Activated naive CD8-positive, alpha-beta T cell treated with anti-CD3 and anti-CD28 coated beads for 36 hours (primary cell): Measurements from ENCODE around the gene PRSS57. TPM values are rescaled to one million over a fixed set of nuclear protein-coding genes. Genes with fewer than 3 reads are reported as not detected.

Source experiments
- DNase-seq: peaks from one replicate; pipeline ENCODE4 v3.0.0; 2021
- H3K27ac Mint-ChIP-seq: one replicate; pipeline ENCODE4 v1.8.0; 2022; ENCODE audit warnings: mild to moderate bottlenecking, moderate library complexity, mixed read lengths
- H3K27me3 Mint-ChIP-seq: one replicate; pipeline ENCODE4 v1.8.0; 2022; ENCODE audit warnings: mild to moderate bottlenecking, mixed read lengths
- H3K36me3 Mint-ChIP-seq: one replicate; pipeline ENCODE4 v1.8.0; 2021; ENCODE audit warnings: mild to moderate bottlenecking, mixed read lengths
- H3K4me1 Mint-ChIP-seq: one replicate; pipeline ENCODE4 v1.8.0; 2021; ENCODE audit warnings: mixed read lengths
- H3K4me3 Mint-ChIP-seq: one replicate; pipeline ENCODE4 v1.8.0; 2022; ENCODE audit warnings: mild to moderate bottlenecking, moderate library complexity, mixed read lengths
- H3K9me3 Mint-ChIP-seq: one replicate; pipeline ENCODE4 v1.8.0; 2022; ENCODE audit warnings: mixed read lengths
- total RNA-seq, 2 experiments: library from RNA; stranded (reverse); gene quantifications; one replicate each; pipeline ENCODE4 v1.2.3, GENCODE V29; 2021

PRSS57 gene
- total RNA-seq, 2 experiments from 2014 or later = not detected

GRCh38 chr19:658059-658839 is 37.0 kb downstream of the PRSS57 start:
- H3K36me3 Mint-ChIP-seq = peaks cover 28% of the 10 kb centered on the region
- H3K27me3 Mint-ChIP-seq = no peaks in the 10 kb centered on the region
- peak overlapping the region; percentile 18 for H3K4me3 Mint-ChIP-seq
- no peak for DNase-seq
- H3K27ac Mint-ChIP-seq = no peak overlapping the region
- H3K4me1 Mint-ChIP-seq = peaks cover 28% of the 10 kb centered on the region
- no peaks in the 10 kb centered on the region for H3K9me3 Mint-ChIP-seq

GRCh38 chr19:657611-658010 is 37.6 kb downstream of the PRSS57 start:
- H3K4me3 Mint-ChIP-seq = no peak overlapping the region
- H3K27ac Mint-ChIP-seq = no peak overlapping the region
- DNase-seq = no peak
- peaks cover 28% of the 10 kb centered on the region for H3K36me3 Mint-ChIP-seq
- H3K27me3 Mint-ChIP-seq = no peaks in the 10 kb centered on the region
- peaks cover 28% of the 10 kb centered on the region for H3K4me1 Mint-ChIP-seq
- no peaks in the 10 kb centered on the region for H3K9me3 Mint-ChIP-seq

GRCh38 chr19:656751-657559 is 38.3 kb downstream of the PRSS57 start:
- DNase-seq = no peak
- no peak overlapping the region for H3K27ac Mint-ChIP-seq
- H3K4me1 Mint-ChIP-seq = peaks cover 28% of the 10 kb centered on the region

GRCh38 chr19:655691-656090 is 39.6 kb downstream of the PRSS57 start:
- no peaks in the 10 kb centered on the region for H3K27me3 Mint-ChIP-seq

More at GRCh38 chr19:656751-657559, 38.3 kb downstream of the PRSS57 start:
- Mint-ChIP-seq H3K36me3 (peaks cover 26% of the 10 kb centered on the region), H3K9me3 (no peaks in the 10 kb centered on the region), H3K4me3 (no peak overlapping the region), H3K27me3 (no peaks in the 10 kb centered on the region)

GRCh38 chr19:653425-653824 is 41.8 kb downstream of the PRSS57 start:
- Mint-ChIP-seq H3K4me1 (peaks cover 15% of the 10 kb centered on the region), H3K4me3 (no peak overlapping the region), H3K9me3 (no peaks in the 10 kb centered on the region), H3K36me3 (peaks cover 8% of the 10 kb centered on the region), H3K27ac (no peak overlapping the region), H3K27me3 (no peaks in the 10 kb centered on the region)
- DNase-seq = no peak

More at GRCh38 chr19:655691-656090, 39.6 kb downstream of the PRSS57 start:
- Mint-ChIP-seq H3K36me3 (peaks cover 14% of the 10 kb centered on the region), H3K9me3 (no peaks in the 10 kb centered on the region), H3K4me3 (no peak overlapping the region), H3K4me1 (peaks cover 27% of the 10 kb centered on the region), H3K27ac (no peak overlapping the region)
- no peak for DNase-seq

- H3K27ac Mint-ChIP-seq = no peak overlapping the region
- peaks cover 15% of the 10 kb centered on the region for H3K4me1 Mint-ChIP-seq
- no peak for DNase-seq
- no peak overlapping the region for H3K4me3 Mint-ChIP-seq
- H3K9me3 Mint-ChIP-seq = no peaks in the 10 kb centered on the region
- H3K36me3 Mint-ChIP-seq = peaks cover 10% of the 10 kb centered on the region
- H3K27me3 Mint-ChIP-seq = no peaks in the 10 kb centered on the region
These were observed 42.5 kb downstream of the PRSS57 start for GRCh38 chr19:652467-653389.

- no peak overlapping the region for H3K27ac Mint-ChIP-seq
- H3K36me3 Mint-ChIP-seq = peaks cover 10% of the 10 kb centered on the region
- no peaks in the 10 kb centered on the region for H3K27me3 Mint-ChIP-seq
- H3K4me3 Mint-ChIP-seq = no peak overlapping the region
- H3K4me1 Mint-ChIP-seq = peaks cover 15% of the 10 kb centered on the region
- DNase-seq = no peak
- no peaks in the 10 kb centered on the region for H3K9me3 Mint-ChIP-seq
These were observed 43.3 kb downstream of the PRSS57 start for GRCh38 chr19:651991-652390.

GRCh38 chr19:651114-651818 is 44.0 kb downstream of the PRSS57 start:
- Mint-ChIP-seq H3K27ac (no peak overlapping the region), H3K4me3 (no peak overlapping the region), H3K4me1 (peaks cover 15% of the 10 kb centered on the region), H3K9me3 (no peaks in the 10 kb centered on the region), H3K36me3 (peaks cover 10% of the 10 kb centered on the region), H3K27me3 (no peaks in the 10 kb centered on the region)
- DNase-seq = no peak

GRCh38 chr19:650121-650520 is 45.1 kb downstream of the PRSS57 start:
- Mint-ChIP-seq H3K4me3 (no peak overlapping the region), H3K9me3 (no peaks in the 10 kb centered on the region), H3K36me3 (peaks cover 10% of the 10 kb centered on the region), H3K27me3 (no peaks in the 10 kb centered on the region), H3K4me1 (peaks cover 5% of the 10 kb centered on the region), H3K27ac (no peak overlapping the region)
- no peak for DNase-seq

GRCh38 chr19:648904-649801 is 46.1 kb downstream of the PRSS57 start:
- Mint-ChIP-seq H3K27me3 (no peaks in the 10 kb centered on the region), H3K27ac (no peak overlapping the region), H3K9me3 (no peaks in the 10 kb centered on the region), H3K4me3 (no peak overlapping the region), H3K36me3 (peaks cover 9% of the 10 kb centered on the region), H3K4me1 (no peaks in the 10 kb centered on the region)
- no peak for DNase-seq

GRCh38 chr19:648305-648704 is 46.9 kb downstream of the PRSS57 start:
- H3K27me3 Mint-ChIP-seq = no peaks in the 10 kb centered on the region
- no peaks in the 10 kb centered on the region for H3K9me3 Mint-ChIP-seq
- no peak for DNase-seq
- peaks cover 9% of the 10 kb centered on the region for H3K36me3 Mint-ChIP-seq
- H3K4me3 Mint-ChIP-seq = no peak overlapping the region
- H3K4me1 Mint-ChIP-seq = no peaks in the 10 kb centered on the region
- no peak overlapping the region for H3K27ac Mint-ChIP-seq

GRCh38 chr19:647566-648284 is 47.5 kb downstream of the PRSS57 start:
- Mint-ChIP-seq H3K9me3 (no peaks in the 10 kb centered on the region), H3K4me1 (no peaks in the 10 kb centered on the region), H3K27ac (no peak overlapping the region), H3K27me3 (no peaks in the 10 kb centered on the region), H3K36me3 (peaks cover 9% of the 10 kb centered on the region), H3K4me3 (no peak overlapping the region)
- DNase-seq = no peak
